Pancreas (tissue), 10 donors: ENCODE results near the gene PPP2R2C. TPM values are rescaled to one million over a fixed set of nuclear protein-coding genes. Genes with fewer than 3 reads are reported as not detected.

Source experiments
- ATAC-seq, 4 donors: fragments of 200-7000 bp; cut with Tn5 transposase; one replicate each; pipeline versions ENCODE4 v1.8.0 to v1.9.1; 2020; ENCODE audit warnings: mild to moderate bottlenecking in 4 of 4, moderate library complexity in 4 of 4
- DNase-seq, 6 donors: peaks; one replicate each; pipeline ENCODE4 v3.0.0-alpha.2; 2020
- FAIRE-seq: peaks from 2 replicates; lab custom pipeline; 2012; peaks lifted over from hg19 to GRCh38; lab: Jason Lieb, UNC
- H3K27ac ChIP-seq, 4 donors: fragments of 200-600 bp; sonication (generic); 1 replicate in 3 of 4; 2 replicates in 1 of 4; pipeline versions ENCODE4 v1.5.0 to v1.8.0; 2020
- H3K27me3 ChIP-seq, 4 donors: fragments of 200-600 bp; one replicate each; pipeline ENCODE4 v1.8.0; 2021
- H3K36me3 ChIP-seq, 3 donors: fragments of 200-600 bp; sonication (generic) in 1 of 3; one replicate each; pipeline versions ENCODE4 v1.5.0 to v1.8.0; 2020 to 2021
- H3K4me1 ChIP-seq, 3 donors: fragments of 200-600 bp; one replicate each; pipeline ENCODE4 v1.8.0; 2021
- H3K4me3 ChIP-seq, 4 donors: fragments of 200-600 bp; sonication (generic) in 2 of 4; one replicate each; pipeline versions ENCODE4 v1.5.0 to v1.8.0; 2020 to 2021
- H3K9me3 ChIP-seq, 4 donors: fragments of 200-600 bp; one replicate each; pipeline ENCODE4 v1.8.0; 2021
- WGBS, 2 donors: extraction: QIAGEN DNeasy Blood & Tissue Kit; methylation state at CpG; one replicate each; pipeline ENCODE4 v1.1.7; 2013; 5-methylcytosine and 5-hydroxymethylcytosine counted together
- intact Hi-C, 3 donors: fragments of 100-400 bp; cut with DNase I; formaldehyde crosslinking; loops; one replicate each; pipeline versions ENCODE4 v1.11.1 to v1.14.2; 2022
- polyA plus RNA-seq, 2 donors: library from polyadenylated mRNA; stranded (reverse); fragments of 200-250 nt; gene quantifications; one replicate each; pipeline ENCODE4 v1.2.3, GENCODE V29; 2013
- total RNA-seq, 6 donors: library from RNA; stranded (reverse); fragmentation: NEBNext Ultra II Directional in 4 of 6; extraction: Animal tissue kit (Norgen Biotek cat#: 25700) in 4 of 6; gene quantifications; one replicate each; pipeline versions ENCODE4 v1.2.1 to v1.2.4, GENCODE V29; 2021 to 2023
- TF ChIP-seq, protein P1 (sequence below), 4 donors: fragments of 200-600 bp; sonication (generic) in 3 of 4; IDR thresholded peaks; one replicate each; pipeline versions ENCODE4 v1.5.0 to v1.8.0; 2021; ENCODE audit warnings: antibody characterized with exemption in 4 of 4
- donor health status: healthy with polysubstance abuse.
- donor health status: DM: no; HTN: no; CAD: no; lungs with moderate emphysema.
- donor health status: DM: no; HTN: no; CAD: no.
- donor health status: control.
- donor health status: control.
- donor health status: Bipolar disorder and iron deficiency.
- donor health status: DM: yes; HTN: yes; CAD: no.
- donor health status: DM: no; HTN: no; CAD: no.
- donor health status: DM: no; HTN: no; CAD: no.
- donor health status: DM: yes; HTN: yes; CAD: no.

Gene PPP2R2C
- total and polyA plus RNA-seq, 8 donors: 0.05 to 2.0 (median 0.55) TPM

DNA sequence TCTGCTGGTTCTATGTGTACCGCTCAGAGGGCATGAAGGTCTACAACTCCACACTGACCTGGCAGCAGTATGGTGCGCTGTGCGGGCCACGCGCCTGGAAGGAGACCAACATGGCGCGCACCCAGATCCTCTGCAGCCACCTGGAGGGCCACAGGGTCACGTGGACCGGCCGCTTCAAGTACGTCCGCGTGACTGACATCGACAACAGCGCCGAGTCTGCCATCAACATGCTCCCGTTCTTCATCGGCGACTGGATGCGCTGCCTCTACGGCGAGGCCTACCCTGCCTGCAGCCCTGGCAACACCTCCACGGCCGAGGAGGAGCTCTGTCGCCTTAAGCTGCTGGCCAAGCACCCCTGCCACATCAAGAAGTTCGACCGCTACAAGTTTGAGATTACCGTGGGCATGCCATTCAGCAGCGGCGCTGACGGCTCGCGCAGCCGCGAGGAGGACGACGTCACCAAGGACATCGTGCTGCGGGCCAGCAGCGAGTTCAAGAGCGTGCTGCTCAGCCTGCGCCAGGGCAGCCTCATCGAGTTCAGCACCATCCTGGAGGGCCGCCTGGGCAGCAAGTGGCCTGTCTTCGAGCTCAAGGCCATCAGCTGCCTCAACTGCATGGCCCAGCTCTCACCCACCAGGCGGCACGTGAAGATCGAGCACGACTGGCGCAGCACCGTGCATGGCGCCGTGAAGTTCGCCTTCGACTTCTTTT, 170.5 kb downstream of the PPP2R2C start:
- no peaks in the 10 kb centered on the region for H3K9me3 ChIP-seq
- peak in 1 of 6 donors; percentile 48 for DNase-seq
- ATAC-seq: no peak
- no peaks in the 10 kb centered on the region for H3K27me3 ChIP-seq
- 96 to 97% methylated on average over 55 of the region's 55 CpGs for WGBS, 2 donors
- FAIRE-seq: no peak
- no peak overlapping the region for H3K27ac ChIP-seq
- peaks cover 0 to 20% (median 7%) of the 10 kb centered on the region in 3 donors for H3K36me3 ChIP-seq
- H3K4me3 ChIP-seq: no peak overlapping the region
- intact Hi-C loops: no loop called here
- TF ChIP-seq, protein P1, sequence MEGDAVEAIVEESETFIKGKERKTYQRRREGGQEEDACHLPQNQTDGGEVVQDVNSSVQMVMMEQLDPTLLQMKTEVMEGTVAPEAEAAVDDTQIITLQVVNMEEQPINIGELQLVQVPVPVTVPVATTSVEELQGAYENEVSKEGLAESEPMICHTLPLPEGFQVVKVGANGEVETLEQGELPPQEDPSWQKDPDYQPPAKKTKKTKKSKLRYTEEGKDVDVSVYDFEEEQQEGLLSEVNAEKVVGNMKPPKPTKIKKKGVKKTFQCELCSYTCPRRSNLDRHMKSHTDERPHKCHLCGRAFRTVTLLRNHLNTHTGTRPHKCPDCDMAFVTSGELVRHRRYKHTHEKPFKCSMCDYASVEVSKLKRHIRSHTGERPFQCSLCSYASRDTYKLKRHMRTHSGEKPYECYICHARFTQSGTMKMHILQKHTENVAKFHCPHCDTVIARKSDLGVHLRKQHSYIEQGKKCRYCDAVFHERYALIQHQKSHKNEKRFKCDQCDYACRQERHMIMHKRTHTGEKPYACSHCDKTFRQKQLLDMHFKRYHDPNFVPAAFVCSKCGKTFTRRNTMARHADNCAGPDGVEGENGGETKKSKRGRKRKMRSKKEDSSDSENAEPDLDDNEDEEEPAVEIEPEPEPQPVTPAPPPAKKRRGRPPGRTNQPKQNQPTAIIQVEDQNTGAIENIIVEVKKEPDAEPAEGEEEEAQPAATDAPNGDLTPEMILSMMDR (IDR thresholded peaks at IDR 0.05): no peak
- H3K4me1 ChIP-seq: no peaks in the 10 kb centered on the region

DNA sequence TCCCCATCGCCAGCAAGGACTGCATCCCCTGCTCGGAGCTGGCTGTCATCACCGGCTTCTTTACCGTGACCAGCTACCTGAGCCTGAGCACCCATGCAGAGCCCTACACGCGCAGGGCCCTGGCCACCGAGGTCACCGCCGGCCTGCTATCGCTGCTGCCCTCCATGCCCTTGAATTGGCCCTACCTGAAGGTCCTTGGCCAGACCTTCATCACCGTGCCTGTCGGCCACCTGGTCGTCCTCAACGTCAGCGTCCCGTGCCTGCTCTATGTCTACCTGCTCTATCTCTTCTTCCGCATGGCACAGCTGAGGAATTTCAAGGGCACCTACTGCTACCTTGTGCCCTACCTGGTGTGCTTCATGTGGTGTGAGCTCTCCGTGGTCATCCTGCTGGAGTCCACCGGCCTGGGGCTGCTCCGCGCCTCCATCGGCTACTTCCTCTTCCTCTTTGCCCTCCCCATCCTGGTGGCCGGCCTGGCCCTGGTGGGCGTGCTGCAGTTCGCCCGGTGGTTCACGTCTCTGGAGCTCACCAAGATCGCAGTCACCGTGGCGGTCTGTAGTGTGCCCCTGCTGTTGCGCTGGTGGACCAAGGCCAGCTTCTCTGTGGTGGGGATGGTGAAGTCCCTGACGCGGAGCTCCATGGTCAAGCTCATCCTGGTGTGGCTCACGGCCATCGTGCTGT, 171.2 kb downstream of the PPP2R2C start:
- Histone ChIP-seq H3K9me3 (no peaks in the 10 kb centered on the region), H3K27me3 (no peaks in the 10 kb centered on the region), H3K36me3 (peaks cover 0 to 27% (median 7%) of the 10 kb centered on the region in 3 donors), H3K4me1 (no peaks in the 10 kb centered on the region), H3K4me3 (no peak overlapping the region), H3K27ac (no peak overlapping the region)
- no peak for ATAC-seq
- no peak for FAIRE-seq
- TF ChIP-seq, protein P1 (IDR thresholded peaks at IDR 0.05): no peak
- WGBS, 2 donors: 93 to 97% methylated on average over 35 of the region's 35 CpGs
- DNase-seq: peak in 1 of 6 donors; percentile 57
- intact Hi-C loops: no loop called here

DNA sequence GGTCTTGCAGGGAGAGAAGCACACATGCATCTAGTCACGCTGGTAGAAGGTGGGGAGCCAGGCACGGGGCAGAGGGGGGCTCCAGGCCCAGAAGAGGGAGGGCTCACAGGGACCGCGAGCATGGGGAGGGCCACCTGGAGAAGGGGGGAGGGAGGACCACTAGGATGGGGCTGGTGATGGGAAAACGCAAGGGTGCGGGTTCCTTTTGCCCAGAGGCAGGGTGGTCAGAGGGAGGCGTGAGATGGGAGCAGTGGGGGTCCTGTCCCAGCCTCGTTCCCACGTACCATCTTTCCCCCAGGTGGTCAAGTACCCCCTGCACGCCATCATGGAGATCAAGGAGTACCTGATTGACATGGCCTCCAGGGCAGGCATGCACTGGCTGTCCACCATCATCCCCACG, 172.1 kb downstream of the PPP2R2C start:
- peak in 1 of 6 donors; percentile 33 for DNase-seq
- peaks cover 0 to 30% (median 7%) of the 10 kb centered on the region in 3 donors for H3K36me3 ChIP-seq
- intact Hi-C loops: no loop called here

DNA sequence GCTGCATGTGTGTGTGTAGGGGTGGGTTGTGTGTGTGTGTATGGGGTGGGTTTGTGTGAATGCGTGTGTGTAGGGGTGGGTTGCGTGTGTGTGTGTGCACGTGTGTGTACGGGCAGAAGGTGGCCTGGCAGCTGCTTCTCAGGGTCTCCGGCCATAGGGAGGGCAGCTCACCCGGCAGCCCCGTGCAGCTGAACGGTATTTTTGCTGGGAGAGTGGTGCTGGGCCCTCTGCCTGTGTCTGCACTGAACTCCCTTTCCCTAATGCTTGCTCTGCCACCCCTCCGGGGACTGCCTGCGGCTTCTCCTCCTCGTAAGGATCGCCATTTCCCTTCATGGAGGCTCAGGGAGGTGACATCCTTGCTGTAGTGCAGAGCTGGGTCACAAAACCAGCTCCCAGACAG, 172.5 kb downstream of the PPP2R2C start:
- Histone ChIP-seq H3K9me3 (no peaks in the 10 kb centered on the region), H3K27ac (no peak overlapping the region), H3K36me3 (peaks cover 0 to 30% (median 7%) of the 10 kb centered on the region in 3 donors), H3K4me3 (no peak overlapping the region), H3K27me3 (no peaks in the 10 kb centered on the region), H3K4me1 (no peaks in the 10 kb centered on the region)
- intact Hi-C loops: no loop called here
- ATAC-seq (no peak), DNase-seq (peak in 1 of 6 donors; percentile 24), FAIRE-seq (no peak)
- 94 to 97% methylated on average over 12 of the region's 12 CpGs for WGBS, 2 donors
- TF ChIP-seq, protein P1 (IDR thresholded peaks at IDR 0.05): no peak

More for the DNA sequence above, 172.1 kb downstream of the PPP2R2C start:
- TF ChIP-seq, protein P1 (IDR thresholded peaks at IDR 0.05): no peak
- H3K27ac ChIP-seq: no peak overlapping the region
- H3K4me3 ChIP-seq: no peak overlapping the region
- WGBS, 2 donors: 88 to 95% methylated on average over 11 of the region's 11 CpGs
- no peaks in the 10 kb centered on the region for H3K9me3 ChIP-seq
- no peaks in the 10 kb centered on the region for H3K4me1 ChIP-seq
- H3K27me3 ChIP-seq: no peaks in the 10 kb centered on the region
- FAIRE-seq (no peak), ATAC-seq (no peak)
